Endodermal cell (in vitro differentiated cells): ENCODE data around the gene LARGE1. TPM values are rescaled to one million over a fixed set of nuclear protein-coding genes. Genes with fewer than 3 reads are reported as not detected.

ENCODE experiments used
- DNase-seq: peaks from one replicate; pipeline ENCODE4 v3.0.0-alpha.2; 2017
- H3K27ac ChIP-seq: 2 replicates; pipeline ENCODE4 v1.5.1; 2013; ENCODE audit warnings: mild to moderate bottlenecking, low read depth, low read length, moderate library complexity
- H3K27me3 ChIP-seq: 2 replicates; pipeline ENCODE4 v1.6.1; 2013; ENCODE audit warnings: mild to moderate bottlenecking, low read length, moderate library complexity; ENCODE audit not compliant: insufficient read depth, control insufficient read depth, poor library complexity, severe bottlenecking
- H3K36me3 ChIP-seq: 2 replicates; pipeline ENCODE4 v1.7.0; 2013; ENCODE audit warnings: mild to moderate bottlenecking, low read length, moderate library complexity; ENCODE audit not compliant: control insufficient read depth, insufficient read depth
- H3K4me1 ChIP-seq: one replicate; pipeline ENCODE4 v1.7.0; 2013; ENCODE audit warnings: low read length; ENCODE audit not compliant: control insufficient read depth, insufficient read depth
- H3K4me3 ChIP-seq: 2 replicates; pipeline ENCODE4 v1.5.1; 2013; ENCODE audit warnings: mild to moderate bottlenecking, low read length, moderate library complexity
- H3K9ac ChIP-seq: 2 replicates; pipeline ENCODE4 v1.6.1; 2013; ENCODE audit warnings: mild to moderate bottlenecking, low read length, moderate library complexity; ENCODE audit not compliant: poor library complexity, severe bottlenecking; ENCODE audit errors: extremely low read depth
- H3K9me3 ChIP-seq: 2 replicates; pipeline ENCODE4 v1.6.1; 2013; ENCODE audit warnings: mild to moderate bottlenecking, low read length, moderate library complexity; ENCODE audit not compliant: control insufficient read depth
- H3K27ac Mint-ChIP-seq: 2 replicates; pipeline ENCODE4 v1.8.0; 2020; ENCODE audit warnings: mixed read lengths
- H3K27me3 Mint-ChIP-seq: 2 replicates; pipeline ENCODE4 v1.8.0; 2021; ENCODE audit warnings: mild to moderate bottlenecking, mixed read lengths; ENCODE audit not compliant: insufficient read depth
- H3K36me3 Mint-ChIP-seq: 2 replicates; pipeline ENCODE4 v1.8.0; 2020; ENCODE audit warnings: low read depth, mixed read lengths
- H3K4me1 Mint-ChIP-seq: 2 replicates; pipeline ENCODE4 v1.8.0; 2020; ENCODE audit warnings: mixed read lengths
- H3K4me3 Mint-ChIP-seq: 2 replicates; pipeline ENCODE4 v1.8.0; 2020; ENCODE audit warnings: mild to moderate bottlenecking, moderate library complexity, mixed read lengths
- H3K9me3 Mint-ChIP-seq: 2 replicates; pipeline ENCODE4 v1.8.0; 2020; ENCODE audit warnings: mild to moderate bottlenecking, mixed read lengths
- CTCF ChIP-seq: fragments of 200-600 bp; sonication (generic); conservative IDR thresholded peaks from 2 replicates; pipeline ENCODE4 v1.5.0; 2021; ENCODE audit warnings: antibody characterized with exemption, mild to moderate bottlenecking
- WGBS, 2 experiments: methylation state at CpG; one replicate each; pipeline versions ENCODE4 v1.1.5 to v1.1.7; 2013; ENCODE audit warnings: missing lambda C conversion rate in 2 of 2, mixed read lengths in 1 of 2; ENCODE audit not compliant: insufficient coverage in 1 of 2, insufficient read length in 1 of 2; 5-methylcytosine and 5-hydroxymethylcytosine counted together
- total RNA-seq, 2 donors: library from RNA; stranded (reverse); fragmentation: NEBNext Ultra II Directional in 1 of 2; extraction: Animal tissue kit (Norgen Biotek cat#: 25700) in 1 of 2; gene quantifications; 2 replicates in 1 of 2; 3 replicates in 1 of 2; pipeline ENCODE4 v1.2.1, GENCODE V29; 2021

The LARGE1 gene
- total RNA-seq, 2 donors from 2014 or later: 17.5 to 24.3 TPM

- no peak for DNase-seq
- WGBS, 2 experiments: 84 to 90% methylated on average over 5 to 6 of the region's 6 CpGs
- no peaks in the 10 kb centered on the region for H3K27me3 Mint-ChIP-seq
- Histone ChIP-seq H3K36me3 (no peaks in the 10 kb centered on the region), H3K27ac (no peak overlapping the region), H3K27me3 (no peaks in the 10 kb centered on the region), H3K4me1 (no peaks in the 10 kb centered on the region), H3K9me3 (no peaks in the 10 kb centered on the region), H3K9ac (no peak overlapping the region), H3K4me3 (no peak overlapping the region)
- H3K36me3 Mint-ChIP-seq: no peaks in the 10 kb centered on the region
- H3K4me3 Mint-ChIP-seq: no peak overlapping the region
- no peak for TF ChIP-seq CTCF
- H3K4me1 Mint-ChIP-seq: no peaks in the 10 kb centered on the region
- no peak overlapping the region for H3K27ac Mint-ChIP-seq
- no peaks in the 10 kb centered on the region for H3K9me3 Mint-ChIP-seq
Observed at GRCh38 chr22:33451866-33452469, 468.3 kb downstream of the LARGE1 start.

DNA sequence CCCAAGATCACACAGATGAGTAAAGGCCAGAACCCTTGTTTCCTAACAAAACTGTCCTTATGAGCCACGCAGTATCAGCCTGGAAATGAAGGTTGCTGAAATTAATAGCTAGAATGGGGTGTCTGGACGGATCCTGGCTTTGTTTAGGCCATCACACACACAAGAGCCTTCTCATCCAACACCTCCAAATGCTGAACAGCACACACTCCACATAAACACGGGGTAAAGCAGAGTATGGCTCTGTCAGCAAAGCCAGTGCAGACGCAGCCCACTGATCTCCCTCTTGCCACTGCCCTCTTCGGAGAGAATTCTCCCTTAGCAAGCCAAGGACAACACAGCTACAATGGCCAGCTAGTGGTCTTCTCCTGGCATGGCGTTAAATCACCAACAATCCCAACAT, 469.5 kb downstream of the LARGE1 start:
- H3K9me3 ChIP-seq: no peaks in the 10 kb centered on the region
- H3K27me3 Mint-ChIP-seq: no peaks in the 10 kb centered on the region
- no peak overlapping the region for H3K27ac Mint-ChIP-seq
- no peak overlapping the region for H3K4me3 ChIP-seq
- no peaks in the 10 kb centered on the region for H3K27me3 ChIP-seq
- no peaks in the 10 kb centered on the region for H3K4me1 Mint-ChIP-seq
- H3K9ac ChIP-seq: no peak overlapping the region
- DNase-seq: no peak
- H3K36me3 Mint-ChIP-seq: no peaks in the 10 kb centered on the region
- 96% methylated on average over 4 to 6 of the region's 6 CpGs for WGBS, 2 experiments
- H3K9me3 Mint-ChIP-seq: no peaks in the 10 kb centered on the region
- H3K27ac ChIP-seq: no peak overlapping the region
- H3K4me1 ChIP-seq: peaks cover 3% of the 10 kb centered on the region
- TF ChIP-seq CTCF: no peak
- H3K36me3 ChIP-seq: no peaks in the 10 kb centered on the region
- no peak overlapping the region for H3K4me3 Mint-ChIP-seq

DNA sequence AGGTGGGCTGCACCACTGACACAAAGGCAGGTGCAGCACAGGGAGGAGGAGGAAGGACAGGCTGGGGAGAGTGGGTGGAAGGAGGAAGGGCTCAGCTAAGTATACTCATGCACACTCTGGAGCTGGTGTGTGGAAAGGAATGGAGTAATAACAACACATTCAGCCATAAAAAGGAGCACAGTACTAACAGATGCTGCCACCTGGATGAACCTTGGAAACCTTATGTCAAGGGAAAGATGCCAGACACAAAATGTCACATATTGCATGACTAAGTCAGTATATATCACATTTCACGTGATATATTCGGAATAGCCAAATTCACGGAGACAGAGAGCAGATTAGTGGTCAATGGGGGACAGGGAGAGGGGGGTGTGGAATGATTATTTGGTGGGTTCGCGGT, 472.5 kb downstream of the LARGE1 start:
- no peak for DNase-seq
- Mint-ChIP-seq H3K9me3 (no peaks in the 10 kb centered on the region), H3K27ac (no peak overlapping the region), H3K27me3 (no peaks in the 10 kb centered on the region), H3K36me3 (no peaks in the 10 kb centered on the region), H3K4me1 (peaks cover 3% of the 10 kb centered on the region), H3K4me3 (no peak overlapping the region)
- H3K4me3 ChIP-seq: no peak overlapping the region
- H3K9me3 ChIP-seq: no peaks in the 10 kb centered on the region
- no peaks in the 10 kb centered on the region for H3K27me3 ChIP-seq
- TF ChIP-seq CTCF: no peak
- no peak overlapping the region for H3K27ac ChIP-seq
- H3K4me1 ChIP-seq: peaks cover 4% of the 10 kb centered on the region
- H3K36me3 ChIP-seq: no peaks in the 10 kb centered on the region
- WGBS, 2 experiments: 84 to 91% methylated on average over 3 to 5 of the region's 5 CpGs
- H3K9ac ChIP-seq: no peak overlapping the region
